A549 treated with RU486 at 1 μM for 4 hours (cell line): ENCODE data around the gene ZNF57. TPM values are rescaled to one million over a fixed set of nuclear protein-coding genes. Genes with fewer than 3 reads are reported as not detected.

ENCODE experiments used
- total RNA-seq: library from RNA; stranded (reverse); fragments of 200-300 nt; extraction: Qiagen RNA extraction; gene quantifications from 5 replicates; pipeline ENCODE4 v1.2.3, GENCODE V29; 2022; ENCODE audit warnings: low read depth

The ZNF57 gene
- 1.9 to 2.9 TPM (median 2.3 TPM) in 5 replicates for total RNA-seq

DNA sequence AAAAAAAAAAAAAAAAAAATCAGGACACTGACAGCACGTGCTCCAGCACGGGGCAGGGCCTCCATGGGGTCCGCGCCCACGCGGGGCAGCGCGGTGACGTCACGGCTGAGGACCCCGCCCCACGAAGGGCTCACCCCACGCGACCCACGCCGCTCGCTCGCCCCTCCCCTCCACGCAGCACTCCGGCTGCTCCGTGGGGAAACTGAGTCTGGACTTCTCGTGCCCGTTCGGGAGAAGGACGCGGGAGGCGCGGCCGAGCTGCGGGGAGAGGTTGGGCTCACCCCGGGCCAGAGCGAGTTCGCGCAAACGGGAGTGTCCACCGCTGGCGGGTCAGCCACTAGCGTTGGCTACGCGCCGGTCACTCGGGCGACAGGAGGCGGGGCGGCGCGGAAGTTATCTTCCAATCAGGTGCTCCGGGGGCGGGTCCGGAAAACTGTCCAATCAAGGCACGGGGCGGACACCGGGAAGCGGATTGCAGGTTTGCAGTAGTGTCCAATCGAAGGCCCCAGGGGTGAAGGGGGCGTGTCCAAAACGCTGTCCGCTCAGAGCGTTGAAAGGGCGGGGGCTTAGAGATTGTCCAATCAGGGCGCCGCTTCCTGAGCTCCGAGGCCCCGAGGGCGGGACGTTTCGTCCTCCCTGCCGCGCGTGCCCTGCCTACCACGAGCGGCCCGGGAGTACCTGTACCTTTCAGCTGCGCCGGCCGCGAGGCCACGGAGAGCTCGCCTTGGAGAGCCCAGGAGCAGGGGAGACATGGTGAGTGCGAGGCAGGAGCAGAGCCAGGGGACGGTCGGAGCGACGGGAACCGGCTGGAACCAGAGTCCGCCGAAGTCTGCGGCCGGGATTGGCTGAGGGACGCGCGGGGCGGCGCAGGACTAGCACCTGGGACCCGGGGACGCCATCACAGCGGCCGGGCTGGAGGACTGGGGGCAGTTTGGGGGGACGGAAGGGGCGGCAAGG lies at the start of gene ZNF57:
TSS of gene ZNF57 (plus strand) at position 633 of the 957 bp plus-strand sequence. CDS start at position 751, 118 bp downstream.

DNA sequence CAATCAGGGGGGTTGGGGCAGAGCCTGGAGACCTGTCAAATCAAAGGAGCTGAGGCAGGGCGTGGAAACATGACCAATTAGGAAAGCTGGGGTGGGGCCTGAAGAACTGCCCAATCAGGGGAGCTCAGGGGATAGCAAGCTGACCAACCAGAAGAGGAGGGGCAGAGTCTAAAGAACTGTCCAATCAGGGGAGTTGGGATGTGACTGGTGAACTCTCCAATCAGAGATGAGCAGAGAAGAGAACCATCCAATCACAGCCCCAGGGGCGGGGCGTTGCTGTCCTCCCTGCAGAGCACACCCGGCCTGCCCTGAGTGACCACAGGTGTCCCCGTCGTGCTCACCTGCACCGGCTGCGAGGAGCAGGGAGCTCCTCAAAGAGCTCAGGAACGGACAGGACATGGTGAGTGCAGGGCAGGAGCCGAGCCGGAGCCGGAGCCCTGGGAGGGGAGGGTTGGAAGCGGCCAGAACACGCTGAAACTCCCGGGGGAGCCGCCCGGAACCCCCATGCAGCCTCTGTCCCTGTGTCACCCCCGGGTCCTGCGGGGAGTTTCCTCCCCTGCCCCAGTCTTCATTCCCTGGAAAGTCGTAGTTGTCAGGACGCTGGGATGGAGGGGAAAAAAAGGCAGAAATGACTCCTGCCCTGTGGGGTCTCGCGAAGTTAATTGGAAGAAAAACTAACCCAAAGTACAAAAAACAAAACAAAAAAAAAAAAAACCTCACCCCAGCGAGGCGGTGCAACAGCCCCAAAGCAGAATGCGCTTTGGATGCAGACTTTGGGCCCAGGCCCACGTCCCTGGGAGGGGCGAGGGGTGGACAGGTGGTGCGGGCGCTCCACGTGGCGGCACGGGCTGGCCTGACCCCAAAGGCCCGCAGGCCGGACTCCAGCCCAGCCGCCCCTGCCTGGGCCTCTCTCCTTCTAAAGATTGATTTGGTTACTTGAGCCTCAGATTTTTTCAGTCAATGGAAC lies 33.4 kb upstream of the ZNF57 start, which contains the start of gene ZNF556:
TSS of gene ZNF556 (plus strand) at position 311 of the 967 bp plus-strand sequence. CDS start at position 398, 87 bp downstream.

DNA sequence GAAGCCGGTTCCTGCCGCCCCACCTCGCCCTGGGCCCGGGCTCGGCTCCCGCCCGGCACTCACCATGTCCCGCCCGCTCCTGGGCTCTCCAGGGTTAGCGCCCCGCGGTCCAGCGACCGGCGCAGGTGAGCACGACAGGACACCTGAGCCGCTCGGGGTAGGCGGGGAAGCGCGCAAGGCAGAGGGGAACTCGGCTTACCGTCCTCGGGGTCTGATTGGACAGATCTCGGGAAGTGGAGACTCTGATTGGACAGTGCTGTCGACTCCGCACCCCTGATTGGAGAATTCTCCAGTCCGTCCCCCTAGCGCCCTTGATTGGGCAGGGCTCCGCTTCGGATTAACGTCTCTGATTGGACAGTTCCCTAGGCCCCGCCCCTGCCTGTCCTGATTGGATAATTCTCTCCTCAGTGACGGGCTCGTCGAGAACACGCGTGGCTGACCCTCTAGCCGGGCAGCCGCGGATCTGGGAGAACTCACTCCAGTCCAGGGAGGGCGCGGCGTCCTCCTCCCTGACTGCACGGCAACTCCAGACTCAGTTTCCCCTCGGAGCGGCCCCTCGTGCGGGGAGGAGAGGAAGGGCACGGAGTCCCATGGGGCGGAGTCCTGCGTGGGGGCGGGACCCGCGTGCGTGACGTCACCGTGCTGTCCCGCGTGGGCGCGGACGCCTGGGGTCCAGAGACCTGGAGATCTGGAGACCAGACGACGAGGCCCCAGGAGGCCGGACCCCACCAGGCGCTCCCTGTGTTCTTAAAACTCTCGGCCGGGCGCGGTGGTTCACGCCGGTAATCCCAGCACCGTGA lies 44.2 kb downstream of the ZNF57 start, which contains the start of gene ZNF77:
TSS of gene ZNF77 (minus strand) at position 197 of the 800 bp plus-strand sequence. CDS start at position 66, 131 bp downstream.

Other genes with a start within 250 kb of the ZNF57 start
- 0.05 to 0.14 TPM (median 0.06 TPM) in 4 of 5 replicates, not detected in the other for gene GNG7, start 198.2 kb upstream of the ZNF57 start, total RNA-seq
- 3.0 to 4.6 TPM (median 3.9 TPM) in 5 replicates for gene DIRAS1, start 179.6 kb upstream of the ZNF57 start, total RNA-seq
- gene SLC39A3, start 160.9 kb upstream of the ZNF57 start, total RNA-seq = 24.4 to 30.3 TPM (median 29.6 TPM) in 5 replicates
- gene SGTA, start 117.7 kb upstream of the ZNF57 start, total RNA-seq = 57.9 to 80.1 TPM (median 74.5 TPM) in 5 replicates
- 75.6 to 106 TPM (median 98.3 TPM) in 5 replicates for gene THOP1, start 115.4 kb upstream of the ZNF57 start, total RNA-seq
- 1.0 to 1.3 TPM (median 1.2 TPM) in 5 replicates for gene ZNF554, start 81.1 kb upstream of the ZNF57 start, total RNA-seq
- gene ZNF555, start 59.5 kb upstream of the ZNF57 start, total RNA-seq = 2.2 to 3.0 TPM (median 2.8 TPM) in 5 replicates
- 0.02 to 0.11 TPM (median 0.05 TPM) in 3 of 5 replicates, not detected in the others for gene ZNF556, start 33.6 kb upstream of the ZNF57 start, total RNA-seq
- 1.7 to 2.5 TPM (median 2.0 TPM) in 5 replicates for gene ZNF77, start 44.0 kb downstream of the ZNF57 start, total RNA-seq
- 3.1 to 6.1 TPM (median 5.5 TPM) in 5 replicates for gene TLE6, start 76.6 kb downstream of the ZNF57 start, total RNA-seq
- gene TLE2, start 128.4 kb downstream of the ZNF57 start, total RNA-seq = 1.7 to 3.1 TPM (median 3.0 TPM) in 5 replicates
- 163 to 261 TPM (median 235 TPM) in 5 replicates for gene TLE5, start 161.6 kb downstream of the ZNF57 start, total RNA-seq
- 27.9 to 34.7 TPM (median 32.5 TPM) in 5 replicates for gene GNA11, start 193.4 kb downstream of the ZNF57 start, total RNA-seq
- gene GNA15, start 235.1 kb downstream of the ZNF57 start, total RNA-seq = 0.16 to 0.19 TPM (median 0.16 TPM) in 3 of 5 replicates, not detected in the others